Nephron (organoid): Measurements from ENCODE around the gene LHX8.
"Not testable (repeated sequence)": the region's sequence is repeated elsewhere in the genome, so short reads cannot be mapped to it uniquely, and the experiment has no call there.

Experiments
- H3K27ac Mint-ChIP-seq, 3 experiments: 2 replicates each; pipeline ENCODE4 v1.8.0; 2020; ENCODE audit warnings: mixed read lengths in 3 of 3, mild to moderate bottlenecking in 2 of 3, moderate library complexity in 1 of 3
- H3K27me3 Mint-ChIP-seq: 2 replicates; pipeline ENCODE4 v1.8.0; 2021; ENCODE audit warnings: low read depth, mild to moderate bottlenecking, moderate library complexity, mixed read lengths
- H3K36me3 Mint-ChIP-seq: 2 replicates; pipeline ENCODE4 v1.8.0; 2020; ENCODE audit warnings: low read depth, mixed read lengths
- H3K4me1 Mint-ChIP-seq: 2 replicates; pipeline ENCODE4 v1.8.0; 2020; ENCODE audit warnings: mixed read lengths
- H3K4me3 Mint-ChIP-seq, 3 experiments: 2 replicates each; pipeline ENCODE4 v1.8.0; 2020; ENCODE audit warnings: mild to moderate bottlenecking in 3 of 3, mixed read lengths in 3 of 3, moderate library complexity in 2 of 3
- H3K9me3 Mint-ChIP-seq: 2 replicates; pipeline ENCODE4 v1.8.0; 2020; ENCODE audit warnings: mixed read lengths
- CTCF ChIP-seq, 3 experiments: fragments of 200-600 bp; sonication (generic); IDR thresholded peaks; one replicate each; pipeline ENCODE4 v1.5.0; 2021; ENCODE audit warnings: antibody characterized with exemption in 3 of 3; ENCODE audit not compliant: unreplicated experiment in 3 of 3

The LHX8 gene

GRCh38 chr1:75099581-75099980 is 34.6 kb upstream of the LHX8 start:
- no peak overlapping the region for H3K4me3 Mint-ChIP-seq
- TF ChIP-seq CTCF (IDR thresholded peaks at IDR 0.05; ENCODE audit: unreplicated experiment in 3 of 3), result no peak
- peaks cover 6% of the 10 kb centered on the region for H3K4me1 Mint-ChIP-seq
- H3K27ac Mint-ChIP-seq, result no peak overlapping the region
- H3K27me3 Mint-ChIP-seq, result no peaks in the 10 kb centered on the region
- no peaks in the 10 kb centered on the region for H3K36me3 Mint-ChIP-seq
- H3K9me3 Mint-ChIP-seq, result no peaks in the 10 kb centered on the region

GRCh38 chr1:75100481-75101092 is 33.6 kb upstream of the LHX8 start:
- no peak for TF ChIP-seq CTCF (IDR thresholded peaks at IDR 0.05; ENCODE audit: unreplicated experiment in 3 of 3)
- Mint-ChIP-seq H3K4me1 (peaks cover 6% of the 10 kb centered on the region), H3K4me3 (no peak overlapping the region), H3K27ac (no peak overlapping the region), H3K36me3 (no peaks in the 10 kb centered on the region), H3K9me3 (no peaks in the 10 kb centered on the region), H3K27me3 (no peaks in the 10 kb centered on the region)

- H3K4me1 Mint-ChIP-seq, H3K36me3 Mint-ChIP-seq, H3K27me3 Mint-ChIP-seq, H3K9me3 Mint-ChIP-seq, H3K27ac Mint-ChIP-seq, H3K4me3 Mint-ChIP-seq: not testable (repeated sequence)
Observed at GRCh38 chr1:75112362-75112951, 21.7 kb upstream of the LHX8 start.

- no peak for TF ChIP-seq CTCF (IDR thresholded peaks at IDR 0.05; ENCODE audit: unreplicated experiment in 3 of 3)
- H3K4me1 Mint-ChIP-seq, result no peaks in the 10 kb centered on the region
- H3K36me3 Mint-ChIP-seq, result no peaks in the 10 kb centered on the region
- H3K9me3 Mint-ChIP-seq, result no peaks in the 10 kb centered on the region
- no peak overlapping the region for H3K4me3 Mint-ChIP-seq
- no peak overlapping the region for H3K27ac Mint-ChIP-seq
- peaks cover 1% of the 10 kb centered on the region for H3K27me3 Mint-ChIP-seq
Observed at GRCh38 chr1:75115654-75116053, 18.5 kb upstream of the LHX8 start.

GRCh38 chr1:75123756-75124155 is 10.4 kb upstream of the LHX8 start:
- Mint-ChIP-seq H3K9me3 (peaks cover 11% of the 10 kb centered on the region), H3K27me3 (peaks cover 49% of the 10 kb centered on the region), H3K4me3 (no peak overlapping the region), H3K27ac (no peak overlapping the region), H3K4me1 (no peaks in the 10 kb centered on the region), H3K36me3 (no peaks in the 10 kb centered on the region)
- no peak for TF ChIP-seq CTCF (IDR thresholded peaks at IDR 0.05; ENCODE audit: unreplicated experiment in 3 of 3)

- Mint-ChIP-seq H3K27me3 (peaks cover 57% of the 10 kb centered on the region), H3K36me3 (no peaks in the 10 kb centered on the region), H3K4me1 (no peaks in the 10 kb centered on the region), H3K4me3 (no peak overlapping the region), H3K27ac (no peak overlapping the region), H3K9me3 (peaks cover 11% of the 10 kb centered on the region)
- no peak for TF ChIP-seq CTCF (IDR thresholded peaks at IDR 0.05; ENCODE audit: unreplicated experiment in 3 of 3)
Observed at GRCh38 chr1:75124510-75124909, 9.7 kb upstream of the LHX8 start.
